Activated CD4-positive, alpha-beta T cell treated with anti-CD3 and anti-CD28 coated beads, Interleukin-2, amount 50 U/mL, for 48 hours (primary cell): ENCODE data around the gene MACROH2A1.

Source experiments
- DNase-seq, 2 experiments: peaks; one replicate each; pipeline ENCODE4 v3.0.0-alpha.2; 2020

The MACROH2A1 gene

GRCh38 chr5:135435467-135436330 is 36.7 kb upstream of the MACROH2A1 start:
- DNase-seq, result no peak

GRCh38 chr5:135434591-135435466 is 35.8 kb upstream of the MACROH2A1 start:
- no peak for DNase-seq

DNA sequence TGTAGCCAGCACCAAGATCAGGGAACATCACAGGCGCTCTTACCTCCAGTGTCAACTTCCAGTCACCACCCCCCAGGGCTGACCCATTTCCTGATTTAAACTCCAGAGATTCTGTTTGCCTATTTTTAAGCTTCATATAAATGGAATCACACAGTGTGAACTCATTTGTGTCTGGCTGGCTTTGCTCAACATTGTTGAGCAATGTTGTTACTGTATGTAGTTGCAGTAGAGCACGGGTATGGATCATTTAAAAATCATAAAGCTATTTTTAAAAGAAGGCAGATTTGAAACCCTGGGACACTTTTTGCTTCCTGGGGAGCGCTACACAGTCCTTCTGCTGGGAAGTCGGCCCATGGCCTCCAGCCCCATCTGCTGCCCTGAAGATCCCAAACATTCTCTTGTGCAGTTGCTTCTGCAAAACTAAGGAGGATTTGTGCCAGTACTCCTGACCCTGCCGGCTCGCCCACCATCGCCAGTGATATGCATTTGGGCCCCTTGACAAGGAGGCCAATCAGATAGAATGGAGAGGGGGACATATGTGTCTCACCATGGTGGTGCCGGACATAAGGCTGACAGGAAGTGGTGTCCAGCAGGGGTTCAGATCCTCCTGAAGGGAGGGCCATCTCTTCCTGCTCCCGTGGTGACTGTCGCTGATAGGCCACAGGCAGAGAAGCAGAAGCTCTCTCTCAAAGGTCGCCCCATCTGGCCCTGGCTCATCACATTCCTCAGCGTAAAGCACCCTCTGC is 34.8 kb upstream of the MACROH2A1 start:
- no peak for DNase-seq

- no peak for DNase-seq
These were observed 33.1 kb upstream of the MACROH2A1 start for GRCh38 chr5:135432113-135432512.

DNA sequence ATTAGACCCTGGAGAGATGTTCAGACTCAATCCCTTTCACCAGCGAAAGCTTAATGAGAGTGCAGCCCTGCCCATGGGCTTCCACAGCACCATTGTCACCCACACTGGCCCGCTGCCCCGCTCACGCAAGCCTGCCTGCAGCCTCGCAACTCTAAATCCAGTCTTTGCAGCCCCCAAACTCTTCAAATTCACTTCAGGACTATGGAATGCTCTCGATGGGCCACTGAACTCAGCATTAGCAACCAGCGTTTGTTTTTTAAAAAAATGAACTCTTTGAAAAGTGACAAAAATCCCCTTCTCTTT is 31.1 kb upstream of the MACROH2A1 start:
- DNase-seq, result no peak

GRCh38 chr5:135429301-135430134 is 30.5 kb upstream of the MACROH2A1 start:
- DNase-seq, result no peak

- DNase-seq, result no peak
These were observed 29.6 kb upstream of the MACROH2A1 start for GRCh38 chr5:135428586-135428985.

GRCh38 chr5:135426102-135427082 is 27.4 kb upstream of the MACROH2A1 start:
- DNase-seq, result peak in 1 of 2 experiments; percentile 13

DNA sequence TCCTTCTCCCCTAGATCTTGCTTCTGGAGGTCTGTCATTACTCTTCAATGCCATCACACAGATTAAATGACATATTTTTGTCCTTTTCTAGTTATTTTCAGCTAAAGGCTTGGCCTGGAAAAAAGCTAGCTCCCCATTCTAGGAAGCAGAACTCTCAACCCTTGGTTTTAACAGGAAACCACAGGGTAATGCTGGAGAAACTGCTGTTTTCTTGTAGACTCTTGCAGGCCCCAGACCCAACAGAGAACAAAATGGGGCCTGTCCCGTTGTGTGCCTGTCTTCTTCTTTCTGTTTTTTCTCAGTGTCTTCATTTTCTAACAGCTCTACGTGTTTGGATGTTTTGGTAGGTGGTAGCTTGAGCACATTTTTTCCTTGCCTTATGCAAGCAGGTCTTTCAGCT is 26.6 kb upstream of the MACROH2A1 start:
- DNase-seq, result no peak

- DNase-seq, result no peak
These were observed 24.8 kb upstream of the MACROH2A1 start for GRCh38 chr5:135423846-135424168.

DNA sequence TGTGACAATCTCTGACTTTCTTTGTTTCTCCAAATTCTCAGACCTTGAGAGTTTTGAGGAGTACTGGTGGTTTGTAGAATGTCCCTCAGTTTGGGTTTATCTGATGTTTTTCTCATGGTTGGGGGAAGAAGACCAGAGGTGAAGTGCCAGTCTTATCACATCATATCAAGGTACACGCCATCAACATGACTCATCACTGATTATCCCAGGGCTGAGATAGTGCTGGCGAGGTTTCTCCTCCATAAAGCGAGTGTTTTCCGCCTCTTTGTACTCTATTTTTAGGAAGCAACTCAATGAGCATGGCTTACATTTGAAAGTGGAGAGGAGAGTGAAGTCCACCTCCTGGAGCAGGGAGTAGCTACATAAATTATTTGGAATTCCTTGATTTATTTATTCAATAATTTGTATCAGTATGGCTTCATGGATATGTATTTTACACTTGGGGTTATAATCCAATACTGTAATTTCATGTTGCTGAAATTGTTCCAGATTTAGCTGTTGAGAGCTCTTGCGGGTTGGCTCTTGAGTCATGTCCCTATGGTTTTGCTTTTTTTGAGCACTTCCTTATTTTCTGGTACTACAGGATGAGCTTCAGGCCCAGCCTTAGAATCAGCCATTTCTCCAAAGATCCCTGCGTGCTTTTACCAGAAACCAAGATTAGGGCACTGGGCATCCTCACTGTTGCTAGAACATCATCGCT is 24.3 kb upstream of the MACROH2A1 start:
- DNase-seq, result no peak

DNA sequence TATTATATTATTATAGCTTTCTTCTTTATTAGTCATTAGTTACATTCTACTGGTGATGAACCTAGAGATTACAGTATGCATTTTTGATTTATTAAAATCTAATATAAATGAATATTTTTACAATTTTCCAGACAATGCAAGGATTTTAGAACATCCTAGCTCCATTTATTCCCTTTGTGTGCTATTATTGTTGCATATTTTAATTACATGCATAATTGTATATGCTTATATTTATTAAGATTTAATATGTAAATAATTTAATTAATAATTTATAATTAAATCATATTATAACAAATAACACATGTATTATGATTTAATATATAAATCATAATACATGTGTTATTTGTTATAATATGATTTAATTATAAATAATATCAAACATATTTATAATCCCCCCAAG is 23.4 kb upstream of the MACROH2A1 start:
- no peak for DNase-seq

GRCh38 chr5:135417083-135417482 is 18.1 kb upstream of the MACROH2A1 start:
- no peak for DNase-seq

- no peak for DNase-seq
These were observed 6.1 kb upstream of the MACROH2A1 start for GRCh38 chr5:135405082-135405481.

GRCh38 chr5:135402031-135402430 is 3.0 kb upstream of the MACROH2A1 start:
- no peak for DNase-seq

DNA sequence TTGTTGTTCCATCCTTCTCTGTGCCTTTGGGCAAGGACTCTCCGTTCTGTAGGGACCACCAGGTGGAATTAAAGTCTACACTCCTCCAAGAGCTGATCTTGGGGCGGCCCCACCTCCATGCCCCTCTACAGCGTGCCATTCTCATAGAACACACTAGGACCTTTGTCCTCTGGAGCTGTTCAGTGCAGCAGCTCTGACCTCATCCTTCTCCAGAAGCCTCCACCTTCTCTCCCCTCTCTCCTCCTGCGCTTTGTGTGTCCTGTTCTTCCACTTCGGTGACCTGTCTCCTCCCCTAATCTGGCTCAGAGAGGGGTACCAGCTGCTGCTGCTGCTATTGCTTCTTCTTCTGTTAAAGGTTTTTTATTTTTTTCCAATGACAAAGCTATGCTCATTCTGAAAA is 1.8 kb upstream of the MACROH2A1 start:
- DNase-seq, result no peak

- DNase-seq, result no peak
These were observed 937 bp upstream of the MACROH2A1 start for GRCh38 chr5:135399794-135400542.

DNA sequence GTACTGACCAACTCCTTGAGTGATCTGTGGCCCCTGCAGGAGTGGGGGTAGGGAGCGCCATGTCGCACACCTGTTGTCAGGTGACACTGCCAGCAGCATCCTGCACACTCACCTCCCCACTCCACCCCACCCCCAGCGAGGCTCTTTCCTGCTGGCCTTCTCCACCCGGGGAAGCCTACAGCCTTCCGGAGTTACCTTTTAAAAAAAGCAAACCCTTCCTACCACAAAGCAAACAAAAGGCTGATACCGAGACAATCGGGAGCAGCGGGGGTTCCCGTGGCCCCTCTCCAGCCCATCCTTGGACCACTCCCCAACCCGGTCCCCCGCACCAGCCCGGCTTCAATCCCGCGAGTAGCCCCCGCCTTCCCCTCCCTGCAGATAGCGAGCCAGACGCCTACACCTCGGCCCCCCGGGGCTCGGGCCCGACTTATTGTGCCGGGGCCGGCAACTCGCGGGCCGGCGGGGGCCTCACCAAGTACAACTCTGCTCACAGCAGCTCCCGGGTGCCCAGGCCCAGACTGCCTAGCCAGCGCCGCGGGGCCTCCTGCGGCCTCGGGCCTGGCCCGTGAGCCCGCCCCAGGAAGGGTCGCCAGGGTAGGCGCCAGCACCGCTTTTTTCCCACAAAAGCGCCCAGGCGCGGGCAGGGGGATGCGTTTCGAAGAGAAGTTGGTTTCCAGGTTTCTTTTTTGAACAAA is 724 bp downstream of the MACROH2A1 start:
- peak; percentile 51 to 61 for DNase-seq

DNA sequence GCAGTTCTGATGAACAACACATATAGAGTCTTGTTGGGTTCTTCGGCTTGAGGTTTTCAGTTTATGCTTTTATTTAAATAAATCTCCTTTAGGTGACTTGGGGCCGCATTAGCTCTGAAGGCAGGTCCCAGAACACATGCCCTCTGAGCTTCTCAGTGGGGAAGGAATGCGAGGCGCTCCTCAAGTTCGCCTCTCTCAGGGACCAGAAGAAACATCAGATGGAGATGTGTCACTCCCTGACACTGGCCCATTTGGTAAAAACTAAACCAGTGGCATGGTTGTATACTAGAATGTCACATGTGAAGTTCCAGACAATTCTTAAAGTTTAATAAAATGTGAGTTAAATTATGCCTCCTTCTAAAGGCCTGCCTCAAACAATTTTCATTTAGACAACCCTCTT is 1.9 kb downstream of the MACROH2A1 start:
- DNase-seq, result no peak
